NOMO-1 treated with dmso at 0.1 percent for 144 hours (cell line): ENCODE measurements around the gene BPI.
A peak's percentile ranks its signal among the peaks of the same experiment; 100 is the strongest.
"Not testable (repeated sequence)": the region's sequence is repeated elsewhere in the genome, so short reads cannot be mapped to it uniquely, and the experiment has no call there.

Experiments
- DNase-seq: peaks from one replicate; lab custom pipeline; 2025; ENCODE audit not compliant: unreplicated experiment; lab: John Stamatoyannopoulos, UW

The BPI gene

GRCh38 chr20:38355161-38356012 is 51.4 kb downstream of the BPI start:
- no peak for DNase-seq

- no peak for DNase-seq
Observed at GRCh38 chr20:38357653-38358207, 53.8 kb downstream of the BPI start.

DNA sequence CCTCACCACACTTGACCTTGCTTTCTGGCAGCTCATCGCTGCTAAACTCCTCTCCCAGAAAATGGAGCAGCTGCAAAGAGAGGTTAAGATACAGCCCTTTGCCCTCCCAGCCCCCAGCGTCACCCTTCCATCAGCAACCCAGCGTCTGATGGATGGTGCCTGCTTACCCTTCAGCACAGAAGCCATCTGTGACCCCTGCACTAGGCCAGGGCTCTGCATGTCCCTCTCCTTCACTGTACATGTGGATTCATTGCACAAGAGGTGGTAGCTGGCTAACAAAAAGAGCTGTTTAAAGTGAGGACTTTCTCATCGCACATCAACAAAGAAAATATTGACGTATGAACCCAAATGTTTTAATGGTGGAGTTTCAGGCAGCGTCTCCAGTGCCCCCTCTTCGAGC is 54.6 kb downstream of the BPI start:
- DNase-seq = no peak

GRCh38 chr20:38363004-38363747 is 59.2 kb downstream of the BPI start:
- no peak for DNase-seq

- DNase-seq = peak; percentile 22
Observed at GRCh38 chr20:38369389-38369788, 65.4 kb downstream of the BPI start.

- no peak for DNase-seq
Observed at GRCh38 chr20:38372806-38373205, 68.8 kb downstream of the BPI start.

DNA sequence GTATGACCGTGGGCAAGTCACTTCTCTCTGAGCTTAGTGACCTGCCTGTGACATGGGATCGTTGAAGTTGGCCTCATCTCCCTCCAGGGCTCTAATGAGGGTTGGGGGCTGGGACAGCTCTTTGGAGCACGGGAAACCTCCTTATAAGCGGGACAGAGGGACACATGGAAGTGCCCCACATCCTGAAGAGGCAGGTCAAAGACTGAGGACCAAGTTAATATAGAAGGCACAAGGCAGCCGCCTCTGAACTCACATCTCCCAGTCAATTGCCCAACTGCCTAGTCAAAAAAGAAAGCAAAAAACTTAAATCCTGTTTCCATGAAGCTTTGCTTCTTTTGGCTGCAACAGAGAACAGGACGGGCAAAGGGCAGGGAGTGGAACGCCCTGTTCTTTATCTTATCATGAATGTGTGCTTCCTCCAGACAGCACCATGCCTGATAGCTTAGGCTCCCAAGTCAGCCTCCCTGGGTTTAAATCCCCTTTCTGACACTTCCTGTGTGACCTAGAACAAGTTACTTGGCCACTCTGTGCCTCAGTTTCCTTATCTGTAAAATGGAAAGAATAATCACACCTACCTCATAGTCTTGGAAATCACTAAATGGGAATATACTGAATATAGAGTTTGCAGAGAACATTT is 69.4 kb downstream of the BPI start:
- DNase-seq = no peak

DNA sequence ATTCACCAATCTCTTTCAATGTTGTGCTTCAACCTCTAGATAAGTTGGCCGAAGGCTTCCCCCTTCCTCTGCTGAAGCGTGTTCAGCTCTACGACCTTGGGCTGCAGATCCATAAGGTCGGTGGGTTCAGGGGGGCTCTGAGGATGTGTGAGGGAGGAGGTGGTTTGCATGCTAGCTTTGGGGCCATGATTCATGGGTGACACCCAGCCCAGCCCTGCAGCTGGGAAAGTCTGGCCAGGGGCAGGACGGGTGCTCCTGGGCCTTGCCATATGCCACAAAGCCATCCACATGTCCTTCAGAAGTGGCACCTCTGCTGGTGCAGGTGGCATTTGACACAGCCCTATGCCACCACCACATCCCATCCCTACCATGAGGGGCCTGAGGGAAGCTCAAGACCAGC is 69.9 kb downstream of the BPI start:
- DNase-seq = no peak

- DNase-seq = no peak
Observed at GRCh38 chr20:38377039-38377685, 73.2 kb downstream of the BPI start.

DNA sequence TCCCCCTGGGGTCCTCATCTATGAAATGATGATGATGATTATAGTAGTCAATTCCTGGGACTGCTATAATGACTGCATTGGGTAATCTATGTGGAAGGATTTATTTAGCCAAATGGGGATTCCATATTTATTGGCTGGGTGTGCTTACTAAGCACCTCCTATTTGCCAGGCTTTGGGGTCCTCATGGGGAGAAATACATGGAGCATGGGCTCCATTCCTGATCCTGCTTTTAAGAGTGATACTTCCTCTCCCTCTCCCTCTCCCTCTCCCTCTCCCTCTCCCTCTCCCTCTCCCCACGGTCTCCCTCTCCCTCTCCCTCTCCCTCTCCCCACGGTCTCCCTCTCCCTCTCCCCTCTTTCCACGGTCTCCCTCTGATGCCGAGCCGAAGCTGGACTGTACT is 73.9 kb downstream of the BPI start:
- DNase-seq = not testable (repeated sequence)

GRCh38 chr20:38383147-38383546 is 79.2 kb downstream of the BPI start:
- no peak for DNase-seq

GRCh38 chr20:38386004-38386403 is 82.0 kb downstream of the BPI start:
- DNase-seq = no peak

GRCh38 chr20:38386851-38387250 is 82.9 kb downstream of the BPI start:
- no peak for DNase-seq
